Measurements from ENCODE around the gene AKNA.

Gene AKNA

DNA sequence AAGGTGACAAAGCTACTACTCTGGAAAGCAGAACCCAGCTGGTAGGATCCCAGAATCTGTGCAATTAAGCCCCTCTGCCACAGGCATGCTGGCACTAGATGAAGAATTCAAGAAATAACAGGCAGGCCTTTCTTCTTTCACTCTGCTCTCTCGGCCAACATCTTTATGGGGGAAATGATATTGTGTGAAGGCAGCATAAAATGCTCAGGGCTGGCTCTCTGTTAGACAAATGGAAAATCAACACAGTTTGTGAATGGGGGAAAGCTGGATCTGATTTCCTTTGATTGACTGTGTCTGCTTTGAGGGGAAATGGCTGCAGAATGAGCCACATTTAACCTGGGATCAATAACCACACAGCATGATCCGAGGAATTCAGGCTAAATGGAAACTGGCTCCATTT lies 29.1 kb upstream of the AKNA start:
- in situ Hi-C loops (cut with MboI; ENCODE audit: low sequenced_read_pairs), result loop anchor here (25.0 kb wide), 2 partner anchors 245 to 495 kb away; partner anchors contain the start of gene TEX53

DNA sequence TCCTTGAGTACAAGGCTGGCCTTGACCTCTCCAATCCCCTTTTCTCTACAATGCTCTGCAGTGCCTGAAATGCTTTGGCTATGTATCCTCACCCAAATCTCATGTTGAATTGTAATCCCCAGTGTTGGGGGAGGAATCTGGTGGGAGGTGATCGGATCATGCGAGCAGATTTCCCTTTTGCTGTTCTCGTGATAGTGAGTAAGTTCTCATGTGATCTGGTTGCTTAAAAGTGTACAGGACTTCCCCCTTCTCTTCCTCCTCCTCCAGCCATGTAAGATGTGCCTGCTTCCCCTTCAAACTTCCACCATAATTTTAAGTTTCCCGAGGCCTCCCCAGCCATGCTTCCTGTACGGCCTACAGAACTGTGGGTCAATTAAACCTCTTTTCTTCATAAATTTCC lies 28.5 kb upstream of the AKNA start:
- in situ Hi-C loops (cut with MboI; ENCODE audit: low sequenced_read_pairs), result loop anchor here (25.0 kb wide), 2 partner anchors 246 to 496 kb away; partner anchors contain the start of gene TEX53

DNA sequence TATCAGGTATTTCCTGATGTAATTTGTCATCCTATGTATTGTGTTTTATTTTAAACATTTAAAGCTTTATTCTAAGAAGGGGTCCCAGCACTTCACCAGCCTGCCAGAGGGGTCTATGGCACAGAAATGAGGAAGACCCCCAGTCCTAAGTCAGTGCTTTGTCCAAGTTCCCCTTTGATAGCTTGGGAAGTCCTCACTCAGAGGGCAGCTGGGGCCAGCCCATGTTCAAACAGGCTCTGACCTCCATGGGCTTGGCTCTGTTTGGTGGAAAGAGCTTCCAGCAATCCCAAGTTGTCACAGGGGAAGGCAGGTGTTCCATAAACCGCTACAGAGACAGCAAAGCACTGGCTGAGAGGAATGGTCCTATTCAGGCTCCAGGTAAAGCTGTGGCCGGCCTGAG lies 26.6 kb upstream of the AKNA start:
- in situ Hi-C loops (cut with MboI; ENCODE audit: low sequenced_read_pairs), result loop anchor here (25.0 kb wide), 2 partner anchors 248 to 498 kb away; partner anchors contain the start of gene TEX53

DNA sequence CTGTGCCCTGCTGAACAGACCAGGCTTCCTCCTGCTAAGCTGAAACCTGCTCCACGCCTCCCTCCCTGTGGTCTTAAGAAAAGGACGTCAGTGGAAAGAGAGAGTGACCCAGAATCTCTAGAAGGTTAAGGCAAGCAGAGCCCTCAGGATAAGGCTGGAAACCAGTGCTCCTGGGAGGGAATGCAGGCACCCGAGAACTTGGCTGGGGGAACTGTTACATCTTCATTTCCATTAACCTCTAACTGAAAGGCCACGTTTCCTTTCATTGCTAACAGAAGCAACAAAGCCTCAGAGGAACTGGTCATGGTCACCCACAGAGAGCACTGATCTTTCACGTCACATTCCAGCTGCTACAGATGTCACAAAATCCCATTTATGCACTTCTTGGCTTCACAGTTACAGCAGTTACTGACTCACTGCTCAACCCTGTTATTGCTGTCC lies 26.1 kb upstream of the AKNA start:
- in situ Hi-C loops (cut with MboI; ENCODE audit: low sequenced_read_pairs), result loop anchor here (25.0 kb wide), 2 partner anchors 248 to 498 kb away; partner anchors contain the start of gene TEX53

DNA sequence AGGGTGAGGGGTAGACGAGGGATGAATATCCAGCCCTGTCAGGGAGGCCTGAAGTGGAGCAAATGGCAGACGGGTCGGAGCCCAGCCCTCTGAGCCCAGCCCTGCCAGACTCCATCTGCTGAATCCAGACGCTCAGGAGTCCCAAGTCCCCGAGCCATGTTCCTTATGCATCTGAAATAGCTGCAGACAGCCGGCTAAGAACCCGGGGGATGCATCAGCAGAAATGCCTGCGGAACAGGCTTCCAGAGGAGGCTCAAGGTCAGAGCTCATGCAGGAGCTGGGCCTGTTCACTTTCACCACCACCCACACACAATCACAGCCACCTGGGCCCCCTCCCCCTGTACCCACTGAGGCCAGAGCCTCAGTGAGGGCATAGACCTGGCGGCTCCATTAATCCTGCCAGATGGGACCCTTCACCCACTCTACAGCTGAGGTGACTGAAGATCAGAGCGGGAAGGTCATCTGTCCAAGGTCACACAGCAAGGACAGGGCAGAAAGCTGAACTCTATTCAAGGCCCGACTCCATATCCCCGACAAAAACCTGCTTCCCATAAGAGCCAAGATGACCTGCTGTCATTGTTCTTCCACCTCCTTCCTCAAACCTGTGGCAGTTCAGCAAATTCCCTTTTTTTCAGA lies 24.4 kb upstream of the AKNA start:
- in situ Hi-C loops (cut with MboI; ENCODE audit: low sequenced_read_pairs), result loop anchor here (25.0 kb wide), 2 partner anchors 250 to 500 kb away; partner anchors contain the start of gene TEX53

DNA sequence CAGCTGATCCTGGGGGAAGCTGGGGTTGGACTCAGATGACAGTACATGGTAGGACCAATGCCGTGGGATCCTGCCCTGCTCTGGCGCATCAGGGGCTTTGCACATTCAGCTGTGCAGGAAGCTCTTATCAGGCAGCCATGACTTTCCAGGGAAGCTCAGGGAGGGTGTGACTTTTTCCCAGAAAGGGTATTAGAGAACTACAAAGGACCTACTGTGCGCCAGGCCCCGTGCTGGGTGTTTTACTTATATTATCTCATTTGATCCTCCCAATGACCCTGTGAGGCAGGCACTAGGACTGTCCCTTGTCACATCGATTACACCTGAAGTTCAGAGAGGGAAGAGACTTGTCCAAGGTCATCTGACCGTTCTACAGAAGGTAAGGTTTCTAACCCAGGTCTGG lies 23.7 kb upstream of the AKNA start:
- in situ Hi-C loops (cut with MboI; ENCODE audit: low sequenced_read_pairs), result loop anchor here (25.0 kb wide), 2 partner anchors 251 to 501 kb away; partner anchors contain the start of gene TEX53

DNA sequence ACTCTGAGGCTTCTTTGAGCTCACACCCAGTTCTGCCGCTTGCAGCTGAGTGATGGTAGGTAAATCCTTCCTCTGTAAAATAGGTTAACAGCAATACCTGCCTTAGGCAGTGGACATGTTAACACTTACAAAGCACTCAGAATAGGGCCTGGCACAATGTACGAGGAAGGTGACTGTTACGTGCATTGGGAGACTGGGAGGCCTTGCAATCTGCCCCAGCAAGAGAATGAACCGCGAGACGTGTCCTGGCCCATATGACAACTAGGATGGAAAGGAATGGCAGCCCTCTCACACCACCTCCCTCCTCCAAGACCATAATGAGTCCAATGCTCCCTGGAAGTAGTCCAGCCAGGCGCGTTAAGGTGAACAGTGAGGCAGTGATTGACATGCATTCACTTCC lies 23.1 kb upstream of the AKNA start:
- in situ Hi-C loops (cut with MboI; ENCODE audit: low sequenced_read_pairs), result loop anchor here (25.0 kb wide), 2 partner anchors 251 to 501 kb away; partner anchors contain the start of gene TEX53

DNA sequence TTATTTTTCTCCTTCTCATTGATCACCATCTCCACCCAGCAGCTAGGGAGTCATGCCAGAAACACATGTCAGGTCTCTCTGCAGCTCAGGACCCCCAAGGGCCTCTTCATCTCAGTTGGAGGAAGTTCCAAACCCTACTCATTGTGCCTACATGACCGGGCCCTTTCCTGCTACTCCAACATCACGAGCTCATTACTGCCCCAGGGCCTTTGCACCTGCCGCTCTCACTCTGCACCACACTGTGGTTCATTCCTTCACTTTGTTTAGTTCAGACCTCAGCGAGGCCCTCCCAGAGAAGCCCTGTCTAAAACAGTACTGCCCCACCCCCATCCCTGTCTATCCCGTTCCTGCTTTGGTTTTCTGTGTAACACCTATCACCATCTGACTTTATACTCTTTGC lies 22.1 kb upstream of the AKNA start:
- in situ Hi-C loops (cut with MboI; ENCODE audit: low sequenced_read_pairs), result loop anchor here (25.0 kb wide), 2 partner anchors 252 to 502 kb away; partner anchors contain the start of gene TEX53

DNA sequence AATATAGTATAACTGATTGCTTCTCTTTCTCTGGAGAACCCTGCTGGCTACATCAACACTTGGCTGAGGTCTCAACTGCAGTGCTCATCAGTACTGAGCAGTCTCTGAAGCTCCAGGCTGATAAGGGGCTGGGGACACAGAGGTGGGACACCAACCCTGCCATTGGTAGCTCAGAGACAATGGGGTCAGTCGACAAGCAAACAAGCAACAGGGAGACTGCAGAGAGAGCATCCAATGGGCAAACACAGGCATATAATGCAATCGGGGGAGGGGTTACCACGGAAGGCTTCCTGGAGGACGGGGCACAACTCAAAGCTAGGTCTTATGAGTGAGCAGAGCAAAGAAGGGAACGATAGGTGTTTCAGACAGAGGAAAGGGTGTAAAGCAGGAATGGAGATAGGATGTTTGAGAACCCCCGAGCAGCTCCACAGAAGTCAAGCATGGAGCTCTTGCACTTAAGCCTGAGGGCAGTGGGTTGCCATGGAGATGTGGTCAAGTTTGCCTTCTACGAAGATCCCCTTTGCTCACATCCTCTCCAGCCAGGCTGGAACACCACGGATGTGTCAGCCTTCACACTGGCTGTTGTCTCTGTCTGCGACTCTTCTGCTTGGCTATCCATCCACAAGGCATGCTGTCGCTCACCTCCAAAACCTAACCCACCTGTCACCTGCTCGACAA lies 21.5 kb upstream of the AKNA start:
- in situ Hi-C loops (cut with MboI; ENCODE audit: low sequenced_read_pairs), result loop anchor here (25.0 kb wide), 2 partner anchors 253 to 503 kb away; partner anchors contain the start of gene TEX53

DNA sequence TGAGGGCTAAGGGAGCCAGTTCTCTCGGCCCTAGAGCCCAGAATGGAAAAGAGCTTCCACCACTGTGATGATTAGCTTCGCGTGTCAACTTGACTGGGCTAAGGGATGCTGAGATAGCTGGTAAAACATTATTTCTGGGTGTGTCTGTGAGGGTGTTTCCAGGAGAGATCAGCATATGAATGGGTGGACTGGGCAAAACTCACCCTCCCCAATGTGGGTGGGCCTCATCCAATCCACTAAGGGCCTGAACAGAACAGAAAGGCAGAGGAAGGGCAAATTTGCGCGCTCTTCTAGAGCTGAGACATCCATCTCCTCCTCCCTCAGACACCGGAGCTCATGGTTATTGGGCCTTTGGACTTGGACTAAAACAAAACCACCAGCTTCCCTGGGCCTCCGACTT lies 20.9 kb upstream of the AKNA start:
- in situ Hi-C loops (cut with MboI; ENCODE audit: low sequenced_read_pairs), result loop anchor here (25.0 kb wide), 2 partner anchors 254 to 504 kb away; partner anchors contain the start of gene TEX53

DNA sequence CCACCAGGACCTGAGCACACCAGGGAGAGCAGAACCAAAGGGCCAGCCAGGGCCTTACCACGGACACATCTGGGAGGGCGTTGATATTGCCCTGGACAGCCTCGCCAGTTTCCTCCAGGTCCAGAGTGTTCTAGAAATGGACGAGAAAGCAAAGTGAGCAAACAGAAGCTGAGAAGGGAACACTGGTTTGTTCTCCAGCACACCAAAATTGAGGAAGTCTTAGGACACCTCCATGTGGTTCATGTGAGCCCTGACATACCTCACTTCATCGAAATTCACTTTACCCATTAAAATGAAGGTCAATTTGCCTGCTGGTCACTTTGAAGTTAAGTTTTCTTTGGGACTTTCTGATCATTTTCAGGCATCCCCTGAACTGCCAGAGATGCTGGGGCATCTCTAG lies 20.1 kb upstream of the AKNA start:
- in situ Hi-C loops (cut with MboI; ENCODE audit: low sequenced_read_pairs), result loop anchor here (25.0 kb wide), 2 partner anchors 254 to 504 kb away; partner anchors contain the start of gene TEX53

DNA sequence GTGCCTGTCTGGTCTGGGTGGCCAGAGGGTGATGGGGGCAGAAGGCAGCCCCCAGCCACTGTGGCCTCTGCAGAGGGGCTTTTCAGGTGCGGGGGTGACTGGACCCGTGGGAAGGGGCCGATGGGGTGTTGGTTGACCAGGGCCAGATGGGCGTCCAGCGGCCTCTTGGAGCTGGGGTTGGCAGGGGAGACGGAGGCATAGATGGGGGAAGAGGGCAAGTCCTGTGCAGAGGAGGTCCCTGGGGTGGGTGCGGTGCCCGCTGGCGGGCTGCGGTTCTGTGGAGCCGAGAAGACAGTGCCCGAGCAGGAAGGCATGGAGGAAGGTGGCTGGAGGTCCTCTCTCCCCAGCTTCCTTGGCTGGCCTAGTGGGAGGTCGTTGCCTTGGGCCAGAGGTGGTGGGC lies 18.7 kb upstream of the AKNA start:
- in situ Hi-C loops (cut with MboI; ENCODE audit: low sequenced_read_pairs), result loop anchor here (25.0 kb wide), 2 partner anchors 256 to 506 kb away; partner anchors contain the start of gene TEX53

DNA sequence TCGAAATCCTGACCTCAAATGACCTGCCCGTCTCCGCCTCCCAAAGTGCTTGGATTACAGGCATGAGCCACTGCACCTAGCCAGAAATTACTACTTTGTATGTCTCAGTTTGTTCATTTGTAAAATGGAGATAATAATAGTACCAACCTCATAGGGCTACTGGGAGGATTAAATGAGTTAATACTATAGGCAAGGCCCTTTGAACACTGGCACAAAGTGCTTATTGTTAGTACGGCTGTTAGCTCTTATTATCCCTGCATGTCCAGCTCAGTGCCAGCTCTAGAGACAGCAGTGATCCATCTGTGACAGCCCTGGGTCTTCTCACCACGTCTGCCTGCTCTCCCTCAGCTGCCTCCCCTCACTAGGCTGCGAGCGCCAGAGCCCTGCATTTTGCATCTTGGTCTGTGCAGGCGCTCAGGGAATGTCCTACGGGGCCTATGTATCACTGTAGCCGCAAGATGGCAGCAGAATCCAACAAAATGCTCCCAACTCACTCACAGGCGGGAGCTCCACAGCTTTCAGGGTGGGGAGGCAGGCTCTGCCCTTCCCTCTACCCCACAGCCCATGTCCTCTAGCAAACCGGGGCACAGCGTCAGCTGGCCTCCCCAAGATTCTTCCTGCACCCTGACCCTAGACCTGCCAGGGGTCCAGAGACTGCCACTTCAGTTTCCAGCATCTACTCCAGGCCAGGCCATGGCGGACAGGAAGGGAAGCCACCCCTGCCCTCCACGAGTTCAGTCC lies 17.7 kb upstream of the AKNA start:
- in situ Hi-C loops (cut with MboI; ENCODE audit: low sequenced_read_pairs), result loop anchor here (25.0 kb wide), 2 partner anchors 257 to 507 kb away; partner anchors contain the start of gene TEX53

DNA sequence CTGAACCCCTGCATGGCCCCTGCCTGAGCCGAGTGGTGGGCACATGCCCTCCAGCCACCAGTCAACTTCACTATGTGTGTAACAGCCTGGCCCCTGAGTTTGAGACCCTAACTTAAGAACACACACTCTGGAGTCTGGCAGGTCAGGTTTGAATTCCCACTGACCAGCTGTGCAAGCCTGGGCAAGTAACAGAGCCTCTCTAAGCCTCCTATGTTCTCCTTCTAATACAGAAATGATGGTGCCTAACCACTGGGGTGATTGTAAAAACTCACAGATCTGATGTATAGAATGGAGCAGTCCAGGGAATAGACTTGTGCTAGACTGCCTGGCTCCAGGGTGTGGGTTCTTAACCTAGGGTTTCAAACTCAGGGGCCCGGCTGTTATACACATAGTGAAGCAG lies 16.7 kb upstream of the AKNA start:
- in situ Hi-C loops (cut with MboI; ENCODE audit: low sequenced_read_pairs), result loop anchor here (25.0 kb wide), 2 partner anchors 258 to 508 kb away; partner anchors contain the start of gene TEX53

DNA sequence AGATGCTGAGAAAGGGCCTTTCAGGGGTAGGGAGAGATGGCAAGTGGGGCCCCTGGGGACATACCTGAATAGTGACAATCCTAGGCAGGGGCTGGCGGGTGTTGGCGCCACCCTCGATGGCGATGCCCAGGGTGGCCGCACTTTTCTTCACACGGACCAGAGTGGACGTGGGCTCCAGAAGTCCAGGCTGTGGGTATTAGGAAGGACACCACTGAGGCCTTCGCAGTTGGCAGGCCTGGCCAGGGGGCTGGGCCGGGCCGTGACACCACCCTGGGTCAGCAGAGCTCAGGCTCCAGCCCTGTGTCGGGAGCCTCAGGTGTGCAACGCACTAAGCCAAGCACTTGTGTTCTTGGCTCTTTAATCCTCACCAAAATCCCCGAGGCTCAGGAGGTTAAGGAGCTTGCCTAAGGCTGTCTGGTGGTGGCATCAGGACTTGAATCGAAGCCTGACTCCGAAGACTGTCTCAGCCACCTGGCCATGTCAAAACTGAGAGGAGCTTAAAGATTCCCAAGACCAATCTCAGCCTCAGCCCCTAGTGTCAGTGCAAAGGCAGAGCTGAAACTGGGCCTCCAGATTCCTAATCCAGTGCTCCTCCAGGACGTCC lies 15.5 kb upstream of the AKNA start:
- in situ Hi-C loops (cut with MboI; ENCODE audit: low sequenced_read_pairs), result loop anchor here (25.0 kb wide), 2 partner anchors 259 to 509 kb away; partner anchors contain the start of gene TEX53

DNA sequence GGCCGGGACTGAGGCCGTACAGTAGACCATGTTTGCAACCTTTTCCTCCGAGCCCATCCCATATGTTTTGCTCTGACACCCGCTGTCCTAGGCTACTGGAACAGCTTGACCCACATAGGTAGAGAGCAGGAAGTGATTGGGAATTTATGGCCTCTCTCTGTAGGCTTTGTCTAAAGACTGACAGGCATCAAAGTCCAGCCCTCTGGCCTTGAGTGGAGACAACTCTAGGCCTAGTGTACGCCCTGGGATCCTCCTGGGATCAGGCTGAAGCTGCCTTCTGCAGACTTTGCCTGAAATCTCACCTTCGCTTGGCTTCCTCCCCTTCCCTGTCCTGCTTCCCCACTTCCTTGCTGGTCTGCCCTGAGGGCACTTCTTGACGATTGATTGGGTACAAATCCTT lies 13.6 kb upstream of the AKNA start:
- in situ Hi-C loops (cut with MboI; ENCODE audit: low sequenced_read_pairs), result loop anchor here (25.0 kb wide), 2 partner anchors 261 to 511 kb away; partner anchors contain the start of gene TEX53

DNA sequence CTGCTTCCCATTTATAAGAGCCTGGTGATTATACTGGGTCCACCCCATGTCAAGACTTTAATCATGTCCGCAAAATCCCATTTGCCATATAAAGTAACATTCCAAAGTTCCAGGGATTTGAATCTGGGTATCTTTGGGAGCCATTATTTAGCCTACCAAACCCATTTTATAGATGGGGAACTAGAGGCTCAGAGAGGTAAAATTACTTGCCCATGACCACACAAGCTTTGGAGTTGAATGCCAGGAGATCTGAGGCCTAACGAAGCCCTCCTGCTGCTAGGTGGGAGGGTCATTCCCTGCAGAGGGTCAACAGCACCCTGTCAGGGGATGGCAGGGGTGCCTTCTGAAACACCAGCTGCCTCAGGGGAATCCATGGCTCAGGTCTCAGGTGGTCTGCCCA lies 13.0 kb upstream of the AKNA start:
- in situ Hi-C loops (cut with MboI; ENCODE audit: low sequenced_read_pairs), result loop anchor here (25.0 kb wide), 2 partner anchors 262 to 512 kb away; partner anchors contain the start of gene TEX53

DNA sequence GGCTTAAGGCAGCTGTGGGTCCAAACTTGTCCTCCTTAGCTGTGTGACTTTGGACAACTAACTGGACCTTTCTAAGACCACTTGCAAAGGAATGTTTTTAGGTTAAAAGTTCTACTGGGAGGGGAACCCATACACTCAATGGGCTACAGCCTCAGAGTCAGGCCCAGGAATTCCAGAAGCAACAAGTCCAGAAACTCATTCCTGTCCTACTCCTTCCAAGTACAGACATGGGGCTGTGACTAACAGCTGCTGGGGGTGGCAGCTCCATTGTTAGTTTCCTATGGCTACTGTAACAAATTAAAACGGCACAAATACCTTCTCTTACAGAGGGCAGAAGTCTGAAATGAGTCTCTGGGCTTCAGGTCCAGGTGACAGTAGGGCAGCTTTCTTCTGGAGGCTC lies 12.4 kb upstream of the AKNA start:
- in situ Hi-C loops (cut with MboI; ENCODE audit: low sequenced_read_pairs), result loop anchor here (25.0 kb wide), 2 partner anchors 262 to 512 kb away; partner anchors contain the start of gene TEX53

DNA sequence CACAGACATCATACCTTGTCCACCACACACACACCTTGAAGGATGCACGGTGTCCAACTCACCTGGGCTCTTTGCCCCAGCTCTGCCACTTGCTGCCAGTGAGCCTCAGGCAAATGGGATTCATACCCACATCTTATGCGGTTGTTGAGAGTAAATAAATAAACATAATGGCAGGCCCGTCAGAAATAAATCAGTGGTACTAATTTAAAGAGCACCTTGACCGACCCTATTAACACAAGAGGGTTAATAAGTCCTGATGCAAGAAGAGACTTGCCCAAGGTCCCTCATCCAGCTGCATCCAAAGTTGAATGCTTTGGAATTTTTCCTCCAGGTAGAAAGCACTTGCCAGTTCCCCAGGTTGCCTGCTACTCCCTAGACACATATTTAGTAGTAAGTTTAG lies 11.6 kb upstream of the AKNA start:
- in situ Hi-C loops (cut with MboI; ENCODE audit: low sequenced_read_pairs), result no loop called here
